ENCODE measurements around the gene ADIG. TPM values are rescaled to one million over a fixed set of nuclear protein-coding genes. Genes with fewer than 3 reads are reported as not detected.

Gene ADIG
- total and polyA plus RNA-seq, 2 of the 13 experiments (the other 11 are each of a cell fraction or from before 2014, with no cell fraction given) = 0.15 TPM; not detected in 1

DNA sequence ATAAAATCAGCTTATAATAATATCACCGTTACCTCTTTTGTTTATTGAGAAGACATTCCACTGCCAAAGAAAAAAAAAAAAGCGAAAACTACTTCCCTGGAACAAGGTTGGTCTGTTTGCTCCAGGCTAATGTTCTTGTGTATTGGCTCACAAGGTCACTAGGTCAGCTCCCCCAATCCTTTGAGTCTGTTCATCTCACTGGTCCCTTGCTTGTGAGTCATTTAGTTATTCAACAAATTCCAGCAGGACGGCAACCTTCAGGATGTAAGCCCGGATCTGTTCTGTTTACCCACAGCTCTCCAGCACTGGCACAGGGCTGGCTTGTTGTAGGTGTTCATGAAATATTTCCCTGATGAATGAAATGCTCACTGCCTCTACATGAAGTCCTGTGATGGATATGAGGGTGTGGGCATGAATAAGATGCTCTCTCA is 23.9 kb downstream of the ADIG start (continued):
- TF ChIP-seq, protein P1, sequence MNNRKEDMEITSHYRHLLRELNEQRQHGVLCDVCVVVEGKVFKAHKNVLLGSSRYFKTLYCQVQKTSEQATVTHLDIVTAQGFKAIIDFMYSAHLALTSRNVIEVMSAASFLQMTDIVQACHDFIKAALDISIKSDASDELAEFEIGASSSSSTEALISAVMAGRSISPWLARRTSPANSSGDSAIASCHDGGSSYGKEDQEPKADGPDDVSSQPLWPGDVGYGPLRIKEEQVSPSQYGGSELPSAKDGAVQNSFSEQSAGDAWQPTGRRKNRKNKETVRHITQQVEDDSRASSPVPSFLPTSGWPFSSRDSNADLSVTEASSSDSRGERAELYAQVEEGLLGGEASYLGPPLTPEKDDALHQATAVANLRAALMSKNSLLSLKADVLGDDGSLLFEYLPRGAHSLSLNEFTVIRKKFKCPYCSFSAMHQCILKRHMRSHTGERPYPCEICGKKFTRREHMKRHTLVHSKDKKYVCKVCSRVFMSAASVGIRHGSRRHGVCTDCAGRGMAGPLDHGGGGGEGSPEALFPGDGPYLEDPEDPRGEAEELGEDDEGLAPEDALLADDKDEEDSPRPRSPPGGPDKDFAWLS (CRISPR knock-in tag; IDR thresholded peaks at IDR 0.05; ENCODE audit: borderline replicate concordance) = no peak
- TF ChIP-seq RFXANK (CRISPR knock-in tag; IDR thresholded peaks at IDR 0.05) (no peak; the same call in 1 of the 2 replicates), ZNF335 (CRISPR knock-in tag; IDR thresholded peaks at IDR 0.05) (peak; percentile 92), ZFP37 (CRISPR knock-in tag; IDR thresholded peaks at IDR 0.05; ENCODE audit: borderline replicate concordance) (0 out of 2 replicates have a peak, but pooled peaks have one; percentile 53), ZNF7 (CRISPR knock-in tag; IDR thresholded peaks at IDR 0.05) (no peak), ZNF451 (CRISPR knock-in tag; IDR thresholded peaks at IDR 0.05) (no peak), ZSCAN25 (CRISPR knock-in tag; IDR thresholded peaks at IDR 0.05) (no peak), SNAI1 (CRISPR knock-in tag; IDR thresholded peaks at IDR 0.05; ENCODE audit: borderline replicate concordance) (no peak), DNMT3B (CRISPR knock-in tag; conservative IDR thresholded peaks at IDR 0.05) (peak; percentile 93), ATF7-NPFF (CRISPR knock-in tag; IDR thresholded peaks at IDR 0.05; ENCODE audit: low read depth) (no peak), JUND (CRISPR knock-in tag; IDR thresholded peaks at IDR 0.05) (peak; percentile 98), SKI (IDR thresholded peaks at IDR 0.05; ENCODE audit: partially characterized antibody) (peak; percentile 93), FOSL2 (CRISPR knock-in tag; IDR thresholded peaks at IDR 0.05) (peak; percentile 100), ZNF326 (CRISPR knock-in tag; IDR thresholded peaks at IDR 0.05; ENCODE audit: borderline replicate concordance) (no peak), ZNF441 (CRISPR knock-in tag; IDR thresholded peaks at IDR 0.05; ENCODE audit: borderline replicate concordance) (peak; percentile 45; the same call in 1 of the 2 replicates)
- TF ChIP-seq, protein P2, sequence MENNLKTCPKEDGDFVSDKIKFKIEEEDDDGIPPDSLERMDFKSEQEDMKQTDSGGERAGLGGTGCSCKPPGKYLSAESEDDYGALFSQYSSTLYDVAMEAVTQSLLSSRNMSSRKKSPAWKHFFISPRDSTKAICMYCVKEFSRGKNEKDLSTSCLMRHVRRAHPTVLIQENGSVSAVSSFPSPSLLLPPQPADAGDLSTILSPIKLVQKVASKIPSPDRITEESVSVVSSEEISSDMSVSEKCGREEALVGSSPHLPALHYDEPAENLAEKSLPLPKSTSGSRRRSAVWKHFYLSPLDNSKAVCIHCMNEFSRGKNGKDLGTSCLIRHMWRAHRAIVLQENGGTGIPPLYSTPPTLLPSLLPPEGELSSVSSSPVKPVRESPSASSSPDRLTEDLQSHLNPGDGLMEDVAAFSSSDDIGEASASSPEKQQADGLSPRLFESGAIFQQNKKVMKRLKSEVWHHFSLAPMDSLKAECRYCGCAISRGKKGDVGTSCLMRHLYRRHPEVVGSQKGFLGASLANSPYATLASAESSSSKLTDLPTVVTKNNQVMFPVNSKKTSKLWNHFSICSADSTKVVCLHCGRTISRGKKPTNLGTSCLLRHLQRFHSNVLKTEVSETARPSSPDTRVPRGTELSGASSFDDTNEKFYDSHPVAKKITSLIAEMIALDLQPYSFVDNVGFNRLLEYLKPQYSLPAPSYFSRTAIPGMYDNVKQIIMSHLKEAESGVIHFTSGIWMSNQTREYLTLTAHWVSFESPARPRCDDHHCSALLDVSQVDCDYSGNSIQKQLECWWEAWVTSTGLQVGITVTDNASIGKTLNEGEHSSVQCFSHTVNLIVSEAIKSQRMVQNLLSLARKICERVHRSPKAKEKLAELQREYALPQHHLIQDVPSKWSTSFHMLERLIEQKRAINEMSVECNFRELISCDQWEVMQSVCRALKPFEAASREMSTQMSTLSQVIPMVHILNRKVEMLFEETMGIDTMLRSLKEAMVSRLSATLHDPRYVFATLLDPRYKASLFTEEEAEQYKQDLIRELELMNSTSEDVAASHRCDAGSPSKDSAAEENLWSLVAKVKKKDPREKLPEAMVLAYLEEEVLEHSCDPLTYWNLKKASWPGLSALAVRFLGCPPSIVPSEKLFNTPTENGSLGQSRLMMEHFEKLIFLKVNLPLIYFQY (CRISPR knock-in tag; IDR thresholded peaks at IDR 0.05; ENCODE audit: borderline replicate concordance) = no peak; the same call in 1 of the 2 replicates
- TF ChIP-seq, protein P3, sequence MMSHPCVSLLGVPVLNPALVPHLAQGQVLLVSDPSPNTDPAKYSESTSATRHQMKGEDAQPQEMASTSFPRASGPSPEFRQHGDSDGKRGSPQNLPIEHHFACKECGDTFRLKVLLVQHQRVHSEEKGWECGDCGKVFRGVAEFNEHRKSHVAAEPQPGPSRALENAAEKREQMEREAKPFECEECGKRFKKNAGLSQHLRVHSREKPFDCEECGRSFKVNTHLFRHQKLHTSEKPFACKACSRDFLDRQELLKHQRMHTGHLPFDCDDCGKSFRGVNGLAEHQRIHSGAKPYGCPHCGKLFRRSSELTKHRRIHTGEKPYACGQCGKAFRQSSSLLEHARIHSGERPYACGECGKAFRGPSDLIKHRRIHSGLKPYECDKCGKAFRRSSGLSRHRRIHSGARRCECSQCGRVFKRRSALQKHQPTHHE (CRISPR knock-in tag; IDR thresholded peaks at IDR 0.05; ENCODE audit: borderline replicate concordance) = no peak
- TF ChIP-seq, protein P4, sequence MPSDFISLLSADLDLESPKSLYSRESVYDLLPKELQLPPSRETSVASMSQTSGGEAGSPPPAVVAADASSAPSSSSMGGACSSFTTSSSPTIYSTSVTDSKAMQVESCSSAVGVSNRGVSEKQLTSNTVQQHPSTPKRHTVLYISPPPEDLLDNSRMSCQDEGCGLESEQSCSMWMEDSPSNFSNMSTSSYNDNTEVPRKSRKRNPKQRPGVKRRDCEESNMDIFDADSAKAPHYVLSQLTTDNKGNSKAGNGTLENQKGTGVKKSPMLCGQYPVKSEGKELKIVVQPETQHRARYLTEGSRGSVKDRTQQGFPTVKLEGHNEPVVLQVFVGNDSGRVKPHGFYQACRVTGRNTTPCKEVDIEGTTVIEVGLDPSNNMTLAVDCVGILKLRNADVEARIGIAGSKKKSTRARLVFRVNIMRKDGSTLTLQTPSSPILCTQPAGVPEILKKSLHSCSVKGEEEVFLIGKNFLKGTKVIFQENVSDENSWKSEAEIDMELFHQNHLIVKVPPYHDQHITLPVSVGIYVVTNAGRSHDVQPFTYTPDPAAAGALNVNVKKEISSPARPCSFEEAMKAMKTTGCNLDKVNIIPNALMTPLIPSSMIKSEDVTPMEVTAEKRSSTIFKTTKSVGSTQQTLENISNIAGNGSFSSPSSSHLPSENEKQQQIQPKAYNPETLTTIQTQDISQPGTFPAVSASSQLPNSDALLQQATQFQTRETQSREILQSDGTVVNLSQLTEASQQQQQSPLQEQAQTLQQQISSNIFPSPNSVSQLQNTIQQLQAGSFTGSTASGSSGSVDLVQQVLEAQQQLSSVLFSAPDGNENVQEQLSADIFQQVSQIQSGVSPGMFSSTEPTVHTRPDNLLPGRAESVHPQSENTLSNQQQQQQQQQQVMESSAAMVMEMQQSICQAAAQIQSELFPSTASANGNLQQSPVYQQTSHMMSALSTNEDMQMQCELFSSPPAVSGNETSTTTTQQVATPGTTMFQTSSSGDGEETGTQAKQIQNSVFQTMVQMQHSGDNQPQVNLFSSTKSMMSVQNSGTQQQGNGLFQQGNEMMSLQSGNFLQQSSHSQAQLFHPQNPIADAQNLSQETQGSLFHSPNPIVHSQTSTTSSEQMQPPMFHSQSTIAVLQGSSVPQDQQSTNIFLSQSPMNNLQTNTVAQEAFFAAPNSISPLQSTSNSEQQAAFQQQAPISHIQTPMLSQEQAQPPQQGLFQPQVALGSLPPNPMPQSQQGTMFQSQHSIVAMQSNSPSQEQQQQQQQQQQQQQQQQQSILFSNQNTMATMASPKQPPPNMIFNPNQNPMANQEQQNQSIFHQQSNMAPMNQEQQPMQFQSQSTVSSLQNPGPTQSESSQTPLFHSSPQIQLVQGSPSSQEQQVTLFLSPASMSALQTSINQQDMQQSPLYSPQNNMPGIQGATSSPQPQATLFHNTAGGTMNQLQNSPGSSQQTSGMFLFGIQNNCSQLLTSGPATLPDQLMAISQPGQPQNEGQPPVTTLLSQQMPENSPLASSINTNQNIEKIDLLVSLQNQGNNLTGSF (CRISPR knock-in tag; IDR thresholded peaks at IDR 0.05) = no peak

All from HepG2 (cell line).